HepG2 (cell line): ENCODE results near the gene OTOP3. TPM values are rescaled to one million over a fixed set of nuclear protein-coding genes. Genes with fewer than 3 reads are reported as not detected.

Experiments used
- CTCF ChIP-seq: sonication (generic); formaldehyde crosslinking; IDR thresholded peaks from 2 replicates; pipeline ENCODE4 v1.5.0; 2020; ENCODE audit warnings: mild to moderate bottlenecking, missing genetic modification reagents, moderate library complexity
- EED ChIP-seq: sonication (generic); formaldehyde crosslinking; IDR thresholded peaks from 2 replicates; pipeline ENCODE4 v1.5.0; 2020; ENCODE audit warnings: mild to moderate bottlenecking, missing genetic modification reagents
- FOXA3 ChIP-seq: IDR thresholded peaks from 2 replicates; pipeline ENCODE4 v1.6.1; 2016; ENCODE audit warnings: missing genetic modification reagents, missing compliant biosample characterization
- FOXJ3 ChIP-seq: sonication (generic); formaldehyde crosslinking; IDR thresholded peaks from 2 replicates; pipeline ENCODE4 v1.4.0; 2020; ENCODE audit warnings: missing genetic modification reagents, mild to moderate bottlenecking, borderline replicate concordance
- JARID2 ChIP-seq: sonication (generic); formaldehyde crosslinking; IDR thresholded peaks from 2 replicates; pipeline ENCODE4 v1.8.1; 2023; ENCODE audit warnings: missing genetic modification reagents, inconsistent platforms; ENCODE audit not compliant: insufficient replicate concordance
- KLF16 ChIP-seq, 2 experiments: sonication (generic) in 1 of 2; formaldehyde crosslinking in 1 of 2; IDR thresholded peaks; 2 replicates each; pipeline versions ENCODE4 v1.6.1 to v1.8.0; 2016 to 2023; ENCODE audit warnings: missing genetic modification reagents in 2 of 2, missing compliant biosample characterization in 1 of 2
- REXO4 ChIP-seq: sonication (generic); formaldehyde crosslinking; IDR thresholded peaks from 2 replicates; pipeline ENCODE4 v1.8.0; 2022; ENCODE audit warnings: missing genetic modification reagents, mild to moderate bottlenecking, borderline replicate concordance
- TRIM24 ChIP-seq: sonication (generic); formaldehyde crosslinking; IDR thresholded peaks from 2 replicates; pipeline ENCODE4 v1.8.0; 2022; ENCODE audit warnings: mild to moderate bottlenecking, missing genetic modification reagents
- ZFP36 ChIP-seq: fragments of 150-350 bp; IDR thresholded peaks from 2 replicates; pipeline ENCODE4 v1.6.1; 2018; ENCODE audit warnings: borderline replicate concordance, low read length, low read depth; ENCODE audit not compliant: partially characterized antibody
- ZNF234 ChIP-seq: sonication (generic); formaldehyde crosslinking; conservative IDR thresholded peaks from 2 replicates; pipeline ENCODE4 v1.5.1; 2020; ENCODE audit warnings: mild to moderate bottlenecking, missing genetic modification reagents
- ZNF367 ChIP-seq: sonication (generic); formaldehyde crosslinking; IDR thresholded peaks from 2 replicates; pipeline ENCODE4 v1.4.0; 2020; ENCODE audit warnings: missing genetic modification reagents, borderline replicate concordance
- polyA plus RNA-seq, 8 experiments: library from polyadenylated mRNA; depleted of rRNA in 3 of 8; stranded (reverse) in 7 of 8; unstranded in 1 of 8; fragments of >200 nt; fragmentation: Illumina TruSeq in 4 of 8; extraction: Trizol in 4 of 8; gene quantifications; 2 replicates each; pipeline versions ENCODE4 v1.2.1 to v1.2.3, GENCODE V29; 2011 to 2016; ENCODE audit warnings: low read depth in 4 of 8, missing spikeins in 1 of 8, mixed read lengths in 1 of 8; ENCODE audit not compliant: insufficient read depth in 1 of 8
- total RNA-seq, 5 experiments: library from RNA; depleted of rRNA; stranded (reverse); fragments of >200 nt; fragmentation: Illumina TruSeq; extraction: Trizol; gene quantifications; 2 replicates each; pipeline ENCODE4 v1.2.3, GENCODE V29; 2016; ENCODE audit warnings: low read depth in 1 of 5
- TF ChIP-seq, protein P1 (sequence below): sonication (generic); formaldehyde crosslinking; conservative IDR thresholded peaks from 2 replicates; pipeline ENCODE4 v1.4.0; 2020; ENCODE audit warnings: mild to moderate bottlenecking, missing genetic modification reagents, moderate library complexity
- TF ChIP-seq, protein P2 (sequence below): sonication (generic); formaldehyde crosslinking; IDR thresholded peaks from 2 replicates; pipeline ENCODE4 v1.9.0; 2021; ENCODE audit warnings: mild to moderate bottlenecking, missing genetic modification reagents
- TF ChIP-seq, protein P3 (sequence below): sonication (generic); formaldehyde crosslinking; IDR thresholded peaks from 2 replicates; pipeline ENCODE4 v1.4.0; 2020; ENCODE audit warnings: missing genetic modification reagents

Gene OTOP3
- total and polyA plus RNA-seq, 2 of the 13 experiments (the other 11 are each of a cell fraction or from before 2014, with no cell fraction given), result not detected

DNA sequence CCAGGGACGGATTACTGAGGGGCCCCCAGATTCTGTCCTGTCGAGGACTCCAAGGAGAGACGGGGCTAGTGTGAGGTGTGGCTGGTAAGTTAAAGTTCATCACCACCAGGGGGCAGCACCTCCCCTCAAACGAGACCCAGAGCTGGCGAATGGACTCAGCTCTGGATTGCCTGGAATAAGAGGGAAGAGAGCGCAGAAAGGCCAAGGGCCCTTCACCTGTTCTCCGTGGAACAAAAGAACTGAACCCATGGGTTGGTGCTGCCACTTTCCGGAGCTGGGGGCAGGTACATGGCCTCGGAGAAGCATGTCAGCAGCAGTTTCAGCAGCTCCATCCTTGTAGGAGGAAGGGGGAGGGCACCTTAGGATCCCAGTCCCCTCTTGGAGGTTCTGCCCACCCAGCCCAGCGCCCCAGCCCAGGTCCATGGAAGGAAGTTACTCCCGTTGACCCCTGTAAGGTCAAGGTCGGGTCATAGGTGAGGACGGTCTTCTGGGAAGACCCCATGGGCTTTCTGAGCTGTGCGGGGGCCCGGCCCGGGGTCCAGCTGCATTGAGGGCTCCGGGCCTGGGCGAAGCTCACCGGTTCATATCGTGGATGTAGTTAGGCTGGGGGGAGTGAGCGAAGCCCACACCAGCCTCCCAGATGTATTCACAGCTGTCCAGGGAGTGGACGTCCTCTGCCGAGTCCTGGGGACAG lies 26.1 kb downstream of the OTOP3 start (continued):
- TF ChIP-seq, protein P1, sequence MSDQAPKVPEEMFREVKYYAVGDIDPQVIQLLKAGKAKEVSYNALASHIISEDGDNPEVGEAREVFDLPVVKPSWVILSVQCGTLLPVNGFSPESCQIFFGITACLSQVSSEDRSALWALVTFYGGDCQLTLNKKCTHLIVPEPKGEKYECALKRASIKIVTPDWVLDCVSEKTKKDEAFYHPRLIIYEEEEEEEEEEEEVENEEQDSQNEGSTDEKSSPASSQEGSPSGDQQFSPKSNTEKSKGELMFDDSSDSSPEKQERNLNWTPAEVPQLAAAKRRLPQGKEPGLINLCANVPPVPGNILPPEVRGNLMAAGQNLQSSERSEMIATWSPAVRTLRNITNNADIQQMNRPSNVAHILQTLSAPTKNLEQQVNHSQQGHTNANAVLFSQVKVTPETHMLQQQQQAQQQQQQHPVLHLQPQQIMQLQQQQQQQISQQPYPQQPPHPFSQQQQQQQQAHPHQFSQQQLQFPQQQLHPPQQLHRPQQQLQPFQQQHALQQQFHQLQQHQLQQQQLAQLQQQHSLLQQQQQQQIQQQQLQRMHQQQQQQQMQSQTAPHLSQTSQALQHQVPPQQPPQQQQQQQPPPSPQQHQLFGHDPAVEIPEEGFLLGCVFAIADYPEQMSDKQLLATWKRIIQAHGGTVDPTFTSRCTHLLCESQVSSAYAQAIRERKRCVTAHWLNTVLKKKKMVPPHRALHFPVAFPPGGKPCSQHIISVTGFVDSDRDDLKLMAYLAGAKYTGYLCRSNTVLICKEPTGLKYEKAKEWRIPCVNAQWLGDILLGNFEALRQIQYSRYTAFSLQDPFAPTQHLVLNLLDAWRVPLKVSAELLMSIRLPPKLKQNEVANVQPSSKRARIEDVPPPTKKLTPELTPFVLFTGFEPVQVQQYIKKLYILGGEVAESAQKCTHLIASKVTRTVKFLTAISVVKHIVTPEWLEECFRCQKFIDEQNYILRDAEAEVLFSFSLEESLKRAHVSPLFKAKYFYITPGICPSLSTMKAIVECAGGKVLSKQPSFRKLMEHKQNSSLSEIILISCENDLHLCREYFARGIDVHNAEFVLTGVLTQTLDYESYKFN (CRISPR knock-in tag), result no peak
- TF ChIP-seq REXO4 (CRISPR knock-in tag) (no peak), ZFP36 (no peak), FOXA3 (CRISPR knock-in tag) (no peak), EED (CRISPR knock-in tag) (peak; percentile 33; the same call in 1 of the 2 replicates), ZNF234 (no peak), ZNF367 (no peak), JARID2 (CRISPR knock-in tag) (no peak), KLF16 (CRISPR knock-in tag; IDR thresholded peaks at IDR 0.05) (peak in 1 of 2 experiments; percentile 50; a peak in 1 of 4 replicates), FOXJ3 (no peak), TRIM24 (CRISPR knock-in tag) (no peak), CTCF (CRISPR knock-in tag) (peak; percentile 93)
- TF ChIP-seq, protein P2, sequence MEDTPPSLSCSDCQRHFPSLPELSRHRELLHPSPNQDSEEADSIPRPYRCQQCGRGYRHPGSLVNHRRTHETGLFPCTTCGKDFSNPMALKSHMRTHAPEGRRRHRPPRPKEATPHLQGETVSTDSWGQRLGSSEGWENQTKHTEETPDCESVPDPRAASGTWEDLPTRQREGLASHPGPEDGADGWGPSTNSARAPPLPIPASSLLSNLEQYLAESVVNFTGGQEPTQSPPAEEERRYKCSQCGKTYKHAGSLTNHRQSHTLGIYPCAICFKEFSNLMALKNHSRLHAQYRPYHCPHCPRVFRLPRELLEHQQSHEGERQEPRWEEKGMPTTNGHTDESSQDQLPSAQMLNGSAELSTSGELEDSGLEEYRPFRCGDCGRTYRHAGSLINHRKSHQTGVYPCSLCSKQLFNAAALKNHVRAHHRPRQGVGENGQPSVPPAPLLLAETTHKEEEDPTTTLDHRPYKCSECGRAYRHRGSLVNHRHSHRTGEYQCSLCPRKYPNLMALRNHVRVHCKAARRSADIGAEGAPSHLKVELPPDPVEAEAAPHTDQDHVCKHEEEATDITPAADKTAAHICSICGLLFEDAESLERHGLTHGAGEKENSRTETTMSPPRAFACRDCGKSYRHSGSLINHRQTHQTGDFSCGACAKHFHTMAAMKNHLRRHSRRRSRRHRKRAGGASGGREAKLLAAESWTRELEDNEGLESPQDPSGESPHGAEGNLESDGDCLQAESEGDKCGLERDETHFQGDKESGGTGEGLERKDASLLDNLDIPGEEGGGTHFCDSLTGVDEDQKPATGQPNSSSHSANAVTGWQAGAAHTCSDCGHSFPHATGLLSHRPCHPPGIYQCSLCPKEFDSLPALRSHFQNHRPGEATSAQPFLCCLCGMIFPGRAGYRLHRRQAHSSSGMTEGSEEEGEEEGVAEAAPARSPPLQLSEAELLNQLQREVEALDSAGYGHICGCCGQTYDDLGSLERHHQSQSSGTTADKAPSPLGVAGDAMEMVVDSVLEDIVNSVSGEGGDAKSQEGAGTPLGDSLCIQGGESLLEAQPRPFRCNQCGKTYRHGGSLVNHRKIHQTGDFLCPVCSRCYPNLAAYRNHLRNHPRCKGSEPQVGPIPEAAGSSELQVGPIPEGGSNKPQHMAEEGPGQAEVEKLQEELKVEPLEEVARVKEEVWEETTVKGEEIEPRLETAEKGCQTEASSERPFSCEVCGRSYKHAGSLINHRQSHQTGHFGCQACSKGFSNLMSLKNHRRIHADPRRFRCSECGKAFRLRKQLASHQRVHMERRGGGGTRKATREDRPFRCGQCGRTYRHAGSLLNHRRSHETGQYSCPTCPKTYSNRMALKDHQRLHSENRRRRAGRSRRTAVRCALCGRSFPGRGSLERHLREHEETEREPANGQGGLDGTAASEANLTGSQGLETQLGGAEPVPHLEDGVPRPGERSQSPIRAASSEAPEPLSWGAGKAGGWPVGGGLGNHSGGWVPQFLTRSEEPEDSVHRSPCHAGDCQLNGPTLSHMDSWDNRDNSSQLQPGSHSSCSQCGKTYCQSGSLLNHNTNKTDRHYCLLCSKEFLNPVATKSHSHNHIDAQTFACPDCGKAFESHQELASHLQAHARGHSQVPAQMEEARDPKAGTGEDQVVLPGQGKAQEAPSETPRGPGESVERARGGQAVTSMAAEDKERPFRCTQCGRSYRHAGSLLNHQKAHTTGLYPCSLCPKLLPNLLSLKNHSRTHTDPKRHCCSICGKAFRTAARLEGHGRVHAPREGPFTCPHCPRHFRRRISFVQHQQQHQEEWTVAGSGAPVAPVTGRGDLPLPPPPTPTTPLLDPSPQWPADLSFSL (CRISPR knock-in tag), result no peak
- TF ChIP-seq, protein P3, sequence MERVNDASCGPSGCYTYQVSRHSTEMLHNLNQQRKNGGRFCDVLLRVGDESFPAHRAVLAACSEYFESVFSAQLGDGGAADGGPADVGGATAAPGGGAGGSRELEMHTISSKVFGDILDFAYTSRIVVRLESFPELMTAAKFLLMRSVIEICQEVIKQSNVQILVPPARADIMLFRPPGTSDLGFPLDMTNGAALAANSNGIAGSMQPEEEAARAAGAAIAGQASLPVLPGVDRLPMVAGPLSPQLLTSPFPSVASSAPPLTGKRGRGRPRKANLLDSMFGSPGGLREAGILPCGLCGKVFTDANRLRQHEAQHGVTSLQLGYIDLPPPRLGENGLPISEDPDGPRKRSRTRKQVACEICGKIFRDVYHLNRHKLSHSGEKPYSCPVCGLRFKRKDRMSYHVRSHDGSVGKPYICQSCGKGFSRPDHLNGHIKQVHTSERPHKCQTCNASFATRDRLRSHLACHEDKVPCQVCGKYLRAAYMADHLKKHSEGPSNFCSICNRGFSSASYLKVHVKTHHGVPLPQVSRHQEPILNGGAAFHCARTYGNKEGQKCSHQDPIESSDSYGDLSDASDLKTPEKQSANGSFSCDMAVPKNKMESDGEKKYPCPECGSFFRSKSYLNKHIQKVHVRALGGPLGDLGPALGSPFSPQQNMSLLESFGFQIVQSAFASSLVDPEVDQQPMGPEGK (CRISPR knock-in tag), result no peak; the same call in 1 of the 2 replicates
